ENCODE data around the gene CMIP.

- TF ChIP-seq CTCF (IDR thresholded peaks at IDR 0.05) (no peak), POLR2A (IDR thresholded peaks at IDR 0.05) (no peak)
Measured at GRCh38 chr16:81700780-81701165, 256.2 kb downstream of the CMIP start.

Measured in thyroid gland (tissue), 4 donors.